ENCODE measurements around the gene NEURL1B.

Gene NEURL1B

GRCh38 chr5:172681421-172681820 lies 40.4 kb downstream of the NEURL1B start:
- no peak for DNase-seq

DNA sequence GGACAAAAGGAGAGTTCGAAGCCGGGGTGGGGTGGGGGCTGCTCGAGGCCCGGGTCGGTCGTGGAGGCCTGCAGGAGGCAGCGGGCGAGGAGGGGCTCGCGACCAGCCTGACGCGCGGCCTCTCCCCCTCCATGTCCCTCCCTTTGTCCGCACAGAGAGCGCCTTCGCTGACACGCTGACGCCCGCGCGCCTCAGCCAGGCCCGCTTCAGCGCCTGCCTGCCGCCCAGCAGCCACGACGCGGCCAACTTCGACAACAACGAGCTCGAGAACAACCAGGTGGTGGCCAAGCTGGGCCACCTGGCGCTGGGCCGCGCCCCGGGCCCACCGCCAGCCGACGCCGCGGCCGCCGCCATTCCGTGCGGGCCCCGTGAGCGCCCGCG lies 42.2 kb downstream of the NEURL1B start:
- DNase-seq, result no peak

DNA sequence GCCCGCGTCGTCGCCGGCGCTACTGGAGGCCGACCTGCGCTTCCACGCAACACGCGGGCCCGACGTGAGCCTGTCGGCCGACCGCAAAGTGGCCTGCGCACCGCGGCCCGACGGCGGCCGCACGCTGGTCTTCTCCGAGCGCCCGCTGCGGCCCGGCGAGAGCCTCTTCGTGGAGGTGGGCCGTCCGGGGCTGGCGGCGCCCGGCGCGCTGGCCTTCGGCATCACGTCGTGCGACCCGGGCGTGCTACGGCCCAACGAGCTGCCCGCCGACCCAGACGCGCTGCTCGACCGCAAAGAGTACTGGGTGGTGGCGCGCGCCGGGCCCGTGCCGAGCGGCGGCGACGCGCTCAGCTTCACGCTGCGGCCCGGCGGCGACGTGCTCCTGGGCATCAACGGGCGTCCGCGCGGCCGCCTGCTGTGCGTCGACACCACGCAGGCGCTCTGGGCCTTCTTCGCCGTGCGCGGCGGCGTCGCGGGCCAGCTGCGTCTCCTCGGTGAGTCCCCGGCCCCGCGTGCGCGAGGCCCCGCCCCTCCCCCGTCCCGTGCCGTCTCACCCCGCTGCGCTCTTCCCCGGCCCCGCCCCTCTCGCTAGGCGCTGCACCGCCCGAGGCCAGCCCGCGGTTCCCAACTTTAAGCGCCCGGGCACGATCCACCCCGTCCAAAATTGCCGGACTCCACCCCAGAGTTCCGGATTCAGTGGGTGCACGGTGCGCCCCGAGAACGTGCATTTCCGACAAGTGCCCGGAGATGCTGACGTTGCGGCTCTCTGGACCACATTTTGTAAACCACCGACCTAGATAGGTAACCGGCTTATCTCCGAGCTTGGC lies 42.8 kb downstream of the NEURL1B start:
- DNase-seq, result peak; percentile 39

DNA sequence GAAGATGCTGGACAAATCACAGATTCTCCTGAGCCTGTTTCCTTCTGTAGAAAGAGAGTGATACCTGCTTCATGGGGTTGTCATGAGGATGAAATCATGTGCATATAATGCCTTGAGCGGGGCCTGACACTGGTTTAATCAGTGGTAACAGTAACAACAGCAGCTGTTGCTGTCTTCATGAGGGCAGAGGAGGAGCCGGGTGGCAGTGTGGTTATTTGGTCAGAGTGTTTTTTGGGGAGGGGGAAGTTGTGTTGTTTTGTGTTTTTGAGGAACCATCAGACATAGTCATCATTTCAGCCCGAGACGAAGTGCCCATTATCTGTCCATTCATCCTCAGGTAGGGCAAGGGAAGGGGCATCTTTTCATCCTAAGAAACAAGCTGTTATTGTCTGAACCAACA lies 44.0 kb downstream of the NEURL1B start:
- no peak for DNase-seq

DNA sequence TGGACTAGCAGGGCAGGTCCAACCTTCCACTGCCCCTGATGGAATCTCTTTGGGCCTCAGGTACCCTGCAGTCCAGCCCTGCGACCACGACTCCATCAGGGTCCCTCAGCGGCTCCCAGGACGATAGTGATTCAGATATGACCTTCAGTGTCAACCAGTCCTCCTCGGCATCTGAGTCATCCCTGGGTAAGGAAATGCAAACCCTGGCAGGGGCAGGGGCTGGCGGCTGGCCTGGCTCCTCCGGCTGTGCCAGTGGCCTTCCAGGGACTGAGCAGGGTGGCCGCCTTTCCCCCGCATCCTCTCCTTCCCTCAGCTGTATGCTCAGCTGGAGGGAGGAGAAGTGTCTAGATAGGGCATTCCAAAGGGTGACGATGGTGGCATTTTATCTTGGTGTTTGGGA lies 45.0 kb downstream of the NEURL1B start:
- DNase-seq, result no peak

DNA sequence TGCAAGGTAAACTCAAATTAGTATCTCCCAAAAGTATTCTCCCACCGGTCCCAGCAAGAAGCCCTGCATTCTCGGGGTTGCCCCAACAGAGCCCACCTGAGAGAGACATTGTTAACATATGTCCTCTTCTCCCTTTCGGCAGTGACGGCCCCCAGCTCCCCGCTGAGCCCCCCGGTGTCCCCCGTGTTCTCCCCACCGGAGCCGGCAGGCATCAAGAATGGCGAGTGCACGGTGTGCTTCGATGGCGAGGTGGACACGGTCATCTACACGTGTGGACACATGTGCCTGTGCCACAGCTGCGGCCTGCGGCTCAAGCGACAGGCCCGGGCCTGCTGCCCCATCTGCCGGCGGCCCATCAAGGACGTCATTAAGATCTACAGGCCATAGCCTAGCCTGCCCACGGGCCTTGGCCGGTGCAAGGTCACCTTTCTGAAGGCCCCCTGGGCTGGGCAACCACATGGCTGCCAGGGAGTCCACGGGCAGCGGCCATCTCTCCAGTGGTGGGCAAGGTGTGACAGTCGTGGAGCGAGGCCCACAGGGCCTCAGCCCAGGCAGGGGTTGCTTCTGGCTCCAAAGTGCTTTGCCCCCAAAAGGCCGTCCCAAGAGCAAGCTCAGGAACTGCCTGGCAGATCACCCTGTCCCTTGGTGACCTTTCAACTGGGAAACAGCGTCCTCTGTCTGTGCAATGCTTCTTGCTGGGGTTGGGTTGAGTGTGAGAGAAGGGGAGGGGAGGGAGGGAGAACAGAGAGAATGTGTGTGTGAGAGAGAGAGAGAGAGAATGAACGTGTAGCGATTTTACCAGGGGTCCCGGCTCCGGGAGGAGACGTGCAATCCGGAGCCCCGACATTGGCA lies 45.7 kb downstream of the NEURL1B start:
- no peak for DNase-seq

DNA sequence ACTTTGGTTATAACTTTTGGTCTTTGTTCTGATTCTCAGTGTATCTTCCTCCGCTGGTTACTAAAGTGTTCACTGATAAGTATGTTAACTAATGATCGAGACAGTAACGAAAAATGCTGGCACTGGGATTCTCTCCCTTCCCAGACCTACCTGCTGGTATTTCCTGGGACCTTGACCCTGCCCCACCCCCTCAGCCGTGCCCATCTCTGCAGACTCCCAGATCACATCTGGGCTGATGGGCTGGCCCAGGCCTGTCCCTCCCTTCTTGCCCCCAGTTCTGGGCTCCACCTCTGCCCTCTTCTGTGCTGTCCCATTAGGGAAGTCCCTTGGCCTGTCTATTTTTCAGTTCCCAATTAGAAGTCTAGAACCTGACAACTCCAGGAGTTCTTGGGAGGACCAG lies 46.9 kb downstream of the NEURL1B start:
- DNase-seq, result no peak

DNA sequence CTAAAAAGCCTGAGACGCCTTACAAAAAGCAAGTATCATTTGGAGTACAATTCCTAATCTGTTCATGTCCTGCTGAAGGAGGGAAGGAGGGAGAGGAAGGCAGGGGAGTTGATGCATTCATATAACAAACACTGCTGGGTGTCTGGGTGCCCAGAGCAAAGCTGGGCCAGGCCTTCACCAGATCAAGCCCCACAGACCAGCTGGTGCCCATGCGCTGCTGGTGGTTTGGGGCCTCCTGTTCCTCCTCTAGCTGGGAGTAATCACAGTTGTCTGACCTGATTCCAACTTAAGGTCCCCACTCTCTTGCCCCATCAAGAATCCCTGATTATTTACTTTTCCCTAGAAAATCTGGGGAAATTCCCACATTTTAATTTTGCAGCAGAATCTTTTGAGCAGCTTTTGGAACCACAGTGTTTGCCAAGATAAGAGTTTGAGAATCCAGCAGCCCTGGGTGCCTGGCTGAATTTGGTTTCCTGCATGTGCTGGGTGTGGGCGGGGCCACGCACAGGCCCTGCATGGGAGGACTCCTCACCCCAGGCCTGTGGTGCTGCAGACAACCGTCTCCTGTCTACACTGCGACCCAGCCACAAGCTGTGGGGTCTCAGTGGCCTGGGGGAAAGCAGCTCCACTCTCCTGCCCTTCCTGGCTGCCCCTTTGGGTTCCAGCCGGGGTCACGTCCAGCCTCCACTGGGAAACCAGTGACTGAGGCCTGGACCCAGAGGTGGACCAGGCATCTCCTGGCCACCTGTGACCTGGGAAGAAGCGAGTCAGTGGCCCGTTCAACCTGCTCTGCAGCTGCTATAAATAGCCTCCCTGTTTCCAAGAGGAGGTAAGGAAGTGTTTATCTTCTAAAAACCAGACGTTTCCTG lies 47.5 kb downstream of the NEURL1B start:
- peak; percentile 19 for DNase-seq

DNA sequence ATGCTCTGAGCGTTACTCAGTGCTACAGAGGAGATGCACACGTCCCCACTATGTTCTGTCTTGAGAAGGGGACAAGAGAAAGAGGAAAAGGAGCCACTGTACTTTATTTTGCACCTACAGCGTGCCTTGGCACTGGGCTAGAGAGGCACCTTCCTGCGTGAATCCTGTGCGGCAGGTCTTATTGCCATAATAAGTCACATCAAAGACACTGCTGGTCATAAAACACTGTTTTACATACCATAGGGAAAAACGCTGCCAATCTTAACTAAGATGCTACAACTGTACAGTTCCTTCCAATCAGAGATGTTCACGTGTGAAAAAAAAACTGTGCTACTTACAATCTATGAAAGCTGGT lies 48.1 kb downstream of the NEURL1B start:
- no peak for DNase-seq

DNA sequence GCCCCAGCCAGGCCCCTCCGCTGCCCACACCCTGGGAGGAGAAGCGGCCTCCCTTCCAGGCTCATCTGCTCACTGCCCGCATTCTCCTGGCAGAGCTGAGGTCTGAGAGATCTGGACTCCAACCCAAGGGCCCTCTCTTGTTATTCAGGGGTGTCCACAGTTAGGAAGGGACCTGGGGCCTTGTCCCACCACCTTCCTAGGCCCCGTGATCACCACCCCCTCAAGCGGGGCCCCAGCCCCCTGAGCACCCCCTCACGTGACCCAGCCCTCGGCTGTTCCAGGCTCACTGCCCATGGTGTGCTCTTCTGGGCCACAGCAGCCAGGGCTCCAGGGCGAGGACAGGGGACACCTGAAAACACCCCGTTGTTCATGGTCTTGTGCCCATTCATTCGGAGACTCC lies 48.7 kb downstream of the NEURL1B start:
- DNase-seq, result no peak

DNA sequence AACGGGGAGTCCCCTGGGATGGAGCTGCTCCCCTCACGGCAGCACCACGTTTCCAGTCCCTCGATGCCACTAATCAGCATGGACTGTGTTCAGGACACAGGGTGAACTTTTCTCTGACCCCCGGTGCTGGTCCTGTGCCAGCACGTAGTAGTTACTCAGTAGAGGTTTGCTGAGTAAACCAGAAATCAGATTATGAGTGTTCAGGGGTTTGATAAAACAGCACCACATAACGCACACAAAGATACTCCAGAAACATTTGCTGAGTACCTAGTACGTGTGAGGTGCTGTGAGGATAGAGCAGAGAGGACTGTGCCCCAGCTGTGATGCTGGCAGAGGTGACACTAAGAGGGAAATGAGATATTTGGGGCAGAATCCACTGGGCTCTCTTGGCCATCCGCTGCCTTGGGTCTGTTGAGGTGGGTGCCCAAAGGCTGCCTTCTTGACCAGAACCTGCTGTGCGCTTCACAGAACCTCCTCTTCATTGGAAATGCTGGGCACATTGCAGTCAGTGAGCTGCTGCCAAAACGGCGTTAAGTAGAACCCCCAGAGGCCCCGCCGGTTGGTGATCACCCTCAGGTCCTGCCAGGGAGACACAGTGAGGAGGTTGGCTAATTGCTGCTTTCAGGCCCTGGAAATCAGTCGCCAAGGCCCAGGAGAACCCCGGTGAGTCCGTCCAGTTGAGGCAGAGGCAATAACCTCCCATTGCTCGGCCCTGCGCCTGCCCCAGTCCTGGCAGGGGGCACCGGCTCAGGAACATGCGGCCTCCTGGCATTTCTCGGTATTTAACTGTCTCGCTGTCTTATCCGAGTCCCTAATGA lies 49.4 kb downstream of the NEURL1B start:
- DNase-seq, result no peak

- no peak for DNase-seq
Measured at GRCh38 chr5:172691886-172692285, 50.8 kb downstream of the NEURL1B start.

- no peak for DNase-seq
Measured at GRCh38 chr5:172692451-172692850, 51.4 kb downstream of the NEURL1B start.

- no peak for DNase-seq
Measured at GRCh38 chr5:172692981-172693380, 51.9 kb downstream of the NEURL1B start.

DNA sequence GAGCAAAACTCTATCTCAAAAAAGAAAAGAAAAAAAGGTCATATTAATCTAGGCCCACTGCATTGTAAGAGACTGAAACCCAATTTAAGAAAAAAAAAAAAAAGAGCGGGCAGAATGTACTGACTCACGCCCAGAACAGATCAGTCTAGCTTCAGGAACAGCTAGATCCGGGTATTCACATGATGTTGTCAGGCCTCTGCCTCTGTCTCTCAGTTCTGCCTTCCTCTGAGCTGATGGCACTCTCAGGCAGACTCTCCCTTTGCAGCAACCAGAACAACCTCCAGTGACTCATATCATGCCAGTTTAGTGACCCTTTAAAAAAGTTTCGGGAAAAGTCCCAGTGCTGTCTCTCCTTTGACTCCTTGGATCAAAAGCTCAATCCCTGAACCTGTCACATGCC lies 53.0 kb downstream of the NEURL1B start:
- peak; percentile 32 for DNase-seq

GRCh38 chr5:172694541-172694940 lies 53.5 kb downstream of the NEURL1B start:
- DNase-seq, result no peak

DNA sequence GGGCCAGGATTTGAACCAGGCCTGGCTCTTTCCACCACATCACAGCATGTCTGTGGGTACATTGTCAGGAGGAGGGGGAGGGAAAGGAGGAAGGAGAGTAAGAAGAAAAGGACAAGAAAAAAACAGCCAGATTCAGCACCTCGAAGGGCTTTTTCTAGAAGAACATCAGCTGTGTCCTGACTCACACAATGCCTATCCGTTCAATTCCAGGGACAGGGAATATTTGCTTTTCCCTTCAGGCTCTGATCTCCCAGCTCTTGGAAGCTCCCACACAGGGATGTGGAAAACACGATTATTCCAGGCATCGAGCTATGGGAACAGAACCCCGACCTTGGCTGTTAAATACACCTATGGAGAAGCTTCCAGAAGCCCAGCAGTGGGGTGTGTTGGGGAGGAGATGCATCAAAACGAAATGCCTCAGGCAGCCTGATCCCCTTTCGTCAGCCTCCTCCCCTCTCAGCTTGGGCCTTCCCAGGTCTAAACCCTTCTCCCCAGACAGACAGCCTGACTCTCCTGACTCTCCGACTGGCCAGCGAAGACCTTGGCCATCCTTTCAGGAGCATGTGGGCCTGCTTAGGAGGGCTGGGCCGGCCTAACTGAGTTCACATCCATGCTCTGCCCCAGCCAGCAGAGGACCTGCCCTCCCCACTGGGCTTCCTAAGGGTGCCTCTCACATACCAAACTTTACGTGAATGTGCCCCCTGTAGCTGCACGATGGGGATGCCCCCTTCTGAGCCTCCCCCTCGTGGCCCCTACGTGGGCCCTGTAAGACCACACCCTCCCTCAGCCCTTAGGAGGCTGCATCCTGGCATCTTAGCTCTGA lies 54.4 kb downstream of the NEURL1B start:
- DNase-seq, result no peak

DNA sequence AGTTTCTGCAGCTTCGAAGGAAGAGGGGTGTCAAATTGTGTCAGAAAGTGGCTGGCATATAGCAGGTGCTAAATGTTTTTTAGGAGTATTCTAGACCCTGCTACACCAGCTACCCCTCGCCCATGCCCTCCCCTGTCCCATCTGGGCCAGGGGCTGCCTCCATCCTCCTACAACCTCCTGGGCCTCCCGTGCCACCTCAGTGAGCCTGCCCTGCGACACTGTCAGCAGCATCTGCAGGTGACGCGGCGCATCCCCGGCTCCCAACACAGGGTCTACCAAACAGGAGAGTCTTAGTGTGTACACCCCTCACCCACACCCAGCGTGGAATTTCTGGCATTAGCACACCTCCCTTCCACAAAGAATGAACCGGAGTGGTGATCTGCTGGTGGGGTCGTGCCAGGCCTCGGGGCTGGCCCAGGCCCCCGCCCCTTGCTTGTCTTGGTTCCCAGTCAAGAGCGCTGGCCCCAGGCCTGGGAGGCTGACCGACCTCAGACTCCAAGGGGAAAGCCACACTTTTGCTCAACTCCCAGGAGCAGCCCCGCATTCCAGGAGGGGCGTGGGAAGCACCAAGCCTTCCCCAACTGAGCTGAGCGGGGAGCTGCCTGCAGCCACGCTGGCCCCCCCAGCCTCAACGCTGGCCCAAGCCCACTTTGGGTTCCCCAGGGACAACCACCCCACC lies 55.2 kb downstream of the NEURL1B start:
- no peak for DNase-seq

- peak; percentile 96 for DNase-seq
Measured at GRCh38 chr5:172697123-172698121, 56.4 kb downstream of the NEURL1B start.

DNA sequence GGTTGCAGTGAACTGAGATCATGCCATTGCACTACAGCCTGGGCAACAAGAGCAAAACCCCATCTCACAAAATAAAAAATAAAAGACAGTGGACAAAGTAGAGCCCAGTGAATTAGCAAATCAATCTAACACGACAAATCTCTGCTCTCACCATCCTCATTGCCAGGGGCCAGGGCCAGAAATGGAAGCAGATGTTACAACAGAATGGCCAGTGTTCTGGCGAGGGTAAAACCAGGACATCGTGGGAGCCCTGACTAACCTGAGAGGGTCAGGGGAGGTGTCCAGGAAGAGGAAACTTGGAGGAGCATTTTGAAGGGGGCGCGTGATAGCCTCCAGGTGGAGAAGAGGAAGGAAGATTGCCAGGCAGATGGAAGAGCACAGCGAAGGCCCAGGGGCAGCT lies 58.4 kb downstream of the NEURL1B start:
- no peak for DNase-seq
